HepG2 (cell line): Measurements from ENCODE around the gene ETV6. TPM values are rescaled to one million over a fixed set of nuclear protein-coding genes. Genes with fewer than 3 reads are reported as not detected.

Experiments used
- HNRNPH1 ChIP-seq: fragments of 200-400 bp; formaldehyde crosslinking; optimal IDR thresholded peaks from 2 replicates; pipeline ENCODE3; 2017; ENCODE audit warnings: mild to moderate bottlenecking, low read depth, low read length
- JDP2 ChIP-seq: sonication (generic); formaldehyde crosslinking; IDR thresholded peaks from 2 replicates; pipeline ENCODE4 v1.8.1; 2022; ENCODE audit warnings: missing genetic modification reagents, borderline replicate concordance
- MXI1 ChIP-seq: IDR thresholded peaks from 3 replicates; pipeline ENCODE4 v1.6.1; 2012; ENCODE audit warnings: low read depth, low read length, inconsistent platforms, borderline replicate concordance
- NR2F1 ChIP-seq, 2 experiments: fragments of 450-650 bp in 1 of 2; formaldehyde crosslinking in 1 of 2; IDR thresholded peaks; 2 replicates each; pipeline versions ENCODE4 v1.5.0 to v1.6.1; 2016 to 2020; ENCODE audit warnings: mild to moderate bottlenecking in 1 of 2, missing compliant biosample characterization in 1 of 2, missing genetic modification reagents in 1 of 2, moderate library complexity in 1 of 2
- POGZ ChIP-seq: sonication (generic); formaldehyde crosslinking; IDR thresholded peaks from 2 replicates; pipeline ENCODE4 v1.4.0; 2020; ENCODE audit warnings: mild to moderate bottlenecking, missing genetic modification reagents
- SOX5 ChIP-seq: IDR thresholded peaks from 2 replicates; pipeline ENCODE4 v1.6.1; 2016; ENCODE audit warnings: borderline replicate concordance
- SP4 ChIP-seq: sonication (generic); formaldehyde crosslinking; IDR thresholded peaks from 2 replicates; pipeline ENCODE4 v1.8.1; 2023; ENCODE audit warnings: mild to moderate bottlenecking, missing genetic modification reagents
- ZFP36L1 ChIP-seq: sonication (generic); formaldehyde crosslinking; IDR thresholded peaks from 2 replicates; pipeline ENCODE4 v1.8.0; 2022; ENCODE audit warnings: mild to moderate bottlenecking, missing genetic modification reagents, moderate library complexity
- ZNF253 ChIP-seq: sonication (generic); formaldehyde crosslinking; IDR thresholded peaks from 2 replicates; pipeline ENCODE4 v1.8.0; 2022; ENCODE audit warnings: mild to moderate bottlenecking, missing genetic modification reagents, borderline replicate concordance
- ZNF749 ChIP-seq: sonication (generic); formaldehyde crosslinking; IDR thresholded peaks from 2 replicates; pipeline ENCODE4 v1.8.0; 2022; ENCODE audit warnings: mild to moderate bottlenecking, missing genetic modification reagents, moderate library complexity, borderline replicate concordance
- ZNF841 ChIP-seq: sonication (generic); formaldehyde crosslinking; IDR thresholded peaks from 2 replicates; pipeline ENCODE4 v1.8.1; 2023; ENCODE audit warnings: missing genetic modification reagents, borderline replicate concordance
- ZSCAN22 ChIP-seq: sonication (generic); formaldehyde crosslinking; IDR thresholded peaks from 2 replicates; pipeline ENCODE4 v1.4.0; 2020; ENCODE audit warnings: mild to moderate bottlenecking, missing genetic modification reagents
- polyA plus RNA-seq, 8 experiments: library from polyadenylated mRNA; depleted of rRNA in 3 of 8; stranded (reverse) in 7 of 8; unstranded in 1 of 8; fragments of >200 nt; fragmentation: Illumina TruSeq in 4 of 8; extraction: Trizol in 4 of 8; gene quantifications; 2 replicates each; pipeline versions ENCODE4 v1.2.1 to v1.2.3, GENCODE V29; 2011 to 2016; ENCODE audit warnings: low read depth in 4 of 8, missing spikeins in 1 of 8, mixed read lengths in 1 of 8; ENCODE audit not compliant: insufficient read depth in 1 of 8
- total RNA-seq, 5 experiments: library from RNA; depleted of rRNA; stranded (reverse); fragments of >200 nt; fragmentation: Illumina TruSeq; extraction: Trizol; gene quantifications; 2 replicates each; pipeline ENCODE4 v1.2.3, GENCODE V29; 2016; ENCODE audit warnings: low read depth in 1 of 5
- TF ChIP-seq, protein P1 (sequence below), 2 experiments: sonication (generic) in 1 of 2; formaldehyde crosslinking in 1 of 2; IDR thresholded peaks; 2 replicates each; pipeline versions ENCODE4 v1.6.1 to v1.9.0; 2014 to 2022; ENCODE audit warnings: antibody characterized with exemption in 1 of 2, borderline replicate concordance in 1 of 2, inconsistent platforms in 1 of 2, low read depth in 1 of 2, missing genetic modification reagents in 1 of 2
- TF ChIP-seq, protein P2 (sequence below): sonication (generic); formaldehyde crosslinking; IDR thresholded peaks from 2 replicates; pipeline ENCODE4 v1.4.0; 2020; ENCODE audit warnings: mild to moderate bottlenecking, missing genetic modification reagents
- TF ChIP-seq, protein P3 (sequence below): sonication (generic); formaldehyde crosslinking; IDR thresholded peaks from 2 replicates; pipeline ENCODE4 v1.5.0; 2020; ENCODE audit warnings: missing genetic modification reagents, mild to moderate bottlenecking, borderline replicate concordance
- TF ChIP-seq, protein P4 (sequence below): sonication (generic); formaldehyde crosslinking; conservative IDR thresholded peaks from 2 replicates; pipeline ENCODE4 v1.4.0; 2020; ENCODE audit warnings: missing genetic modification reagents

ETV6 gene
- total and polyA plus RNA-seq, 2 of the 13 experiments (the other 11 are each of a cell fraction or from before 2014, with no cell fraction given): 2.2 to 3.0 TPM

DNA sequence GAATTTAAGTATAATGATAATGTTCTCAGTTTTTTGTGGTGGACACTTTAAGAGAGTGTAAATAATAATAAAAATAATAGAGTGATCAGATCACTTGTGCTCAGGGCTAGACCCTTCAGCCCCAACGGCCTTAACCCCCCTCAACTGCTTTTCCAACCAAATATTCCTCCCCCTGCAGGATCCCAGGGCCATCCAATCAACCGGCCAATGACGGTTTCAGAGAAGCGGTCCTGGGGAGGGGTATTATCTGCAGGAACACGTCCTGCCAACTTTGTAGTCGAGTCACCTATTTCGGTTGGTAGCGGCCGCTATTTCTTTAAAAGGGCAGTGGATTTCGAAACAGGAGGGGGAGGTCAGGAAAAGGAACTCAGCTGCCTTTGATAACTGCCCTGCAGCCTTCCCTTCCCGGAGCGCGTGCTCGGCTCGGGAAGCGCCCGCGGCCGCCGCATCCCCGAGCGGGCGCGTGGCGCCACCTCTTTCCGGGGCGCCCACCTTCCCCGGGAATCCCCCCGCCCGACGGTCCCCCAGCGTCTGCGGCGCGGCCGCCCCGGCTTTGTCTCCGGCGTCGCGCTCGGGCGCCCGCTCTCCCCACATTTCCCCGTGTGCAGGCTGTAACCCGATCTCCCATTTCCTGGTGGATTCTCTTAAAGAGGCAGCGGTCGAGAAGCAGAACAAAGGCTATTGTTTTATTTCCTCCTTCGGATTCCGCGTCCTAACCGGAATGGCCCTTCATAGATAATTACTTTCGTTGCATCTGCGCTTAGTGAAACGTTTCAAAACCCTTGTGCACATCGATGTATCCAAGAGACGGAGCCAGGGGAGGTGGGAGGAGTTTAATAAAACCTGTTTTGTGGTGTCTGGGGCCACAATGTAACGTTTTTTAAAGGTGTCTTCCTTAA lies 711 bp upstream of the ETV6 start (continued):
- TF ChIP-seq, protein P1, sequence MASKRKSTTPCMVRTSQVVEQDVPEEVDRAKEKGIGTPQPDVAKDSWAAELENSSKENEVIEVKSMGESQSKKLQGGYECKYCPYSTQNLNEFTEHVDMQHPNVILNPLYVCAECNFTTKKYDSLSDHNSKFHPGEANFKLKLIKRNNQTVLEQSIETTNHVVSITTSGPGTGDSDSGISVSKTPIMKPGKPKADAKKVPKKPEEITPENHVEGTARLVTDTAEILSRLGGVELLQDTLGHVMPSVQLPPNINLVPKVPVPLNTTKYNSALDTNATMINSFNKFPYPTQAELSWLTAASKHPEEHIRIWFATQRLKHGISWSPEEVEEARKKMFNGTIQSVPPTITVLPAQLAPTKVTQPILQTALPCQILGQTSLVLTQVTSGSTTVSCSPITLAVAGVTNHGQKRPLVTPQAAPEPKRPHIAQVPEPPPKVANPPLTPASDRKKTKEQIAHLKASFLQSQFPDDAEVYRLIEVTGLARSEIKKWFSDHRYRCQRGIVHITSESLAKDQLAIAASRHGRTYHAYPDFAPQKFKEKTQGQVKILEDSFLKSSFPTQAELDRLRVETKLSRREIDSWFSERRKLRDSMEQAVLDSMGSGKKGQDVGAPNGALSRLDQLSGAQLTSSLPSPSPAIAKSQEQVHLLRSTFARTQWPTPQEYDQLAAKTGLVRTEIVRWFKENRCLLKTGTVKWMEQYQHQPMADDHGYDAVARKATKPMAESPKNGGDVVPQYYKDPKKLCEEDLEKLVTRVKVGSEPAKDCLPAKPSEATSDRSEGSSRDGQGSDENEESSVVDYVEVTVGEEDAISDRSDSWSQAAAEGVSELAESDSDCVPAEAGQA (IDR thresholded peaks at IDR 0.05; ENCODE audit: low read depth): no peak
- TF ChIP-seq, protein P1 (CRISPR knock-in tag; IDR thresholded peaks at IDR 0.05; ENCODE audit: borderline replicate concordance): no peak
- TF ChIP-seq ZNF841 (CRISPR knock-in tag): no peak
- no peak for TF ChIP-seq JDP2 (CRISPR knock-in tag)
- TF ChIP-seq MXI1: peak; percentile 45; the same call in 1 of the 3 replicates
- TF ChIP-seq HNRNPH1: no peak
- TF ChIP-seq, protein P2, sequence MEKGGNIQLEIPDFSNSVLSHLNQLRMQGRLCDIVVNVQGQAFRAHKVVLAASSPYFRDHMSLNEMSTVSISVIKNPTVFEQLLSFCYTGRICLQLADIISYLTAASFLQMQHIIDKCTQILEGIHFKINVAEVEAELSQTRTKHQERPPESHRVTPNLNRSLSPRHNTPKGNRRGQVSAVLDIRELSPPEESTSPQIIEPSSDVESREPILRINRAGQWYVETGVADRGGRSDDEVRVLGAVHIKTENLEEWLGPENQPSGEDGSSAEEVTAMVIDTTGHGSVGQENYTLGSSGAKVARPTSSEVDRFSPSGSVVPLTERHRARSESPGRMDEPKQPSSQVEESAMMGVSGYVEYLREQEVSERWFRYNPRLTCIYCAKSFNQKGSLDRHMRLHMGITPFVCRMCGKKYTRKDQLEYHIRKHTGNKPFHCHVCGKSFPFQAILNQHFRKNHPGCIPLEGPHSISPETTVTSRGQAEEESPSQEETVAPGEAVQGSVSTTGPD (CRISPR knock-in tag): no peak
- TF ChIP-seq, protein P3, sequence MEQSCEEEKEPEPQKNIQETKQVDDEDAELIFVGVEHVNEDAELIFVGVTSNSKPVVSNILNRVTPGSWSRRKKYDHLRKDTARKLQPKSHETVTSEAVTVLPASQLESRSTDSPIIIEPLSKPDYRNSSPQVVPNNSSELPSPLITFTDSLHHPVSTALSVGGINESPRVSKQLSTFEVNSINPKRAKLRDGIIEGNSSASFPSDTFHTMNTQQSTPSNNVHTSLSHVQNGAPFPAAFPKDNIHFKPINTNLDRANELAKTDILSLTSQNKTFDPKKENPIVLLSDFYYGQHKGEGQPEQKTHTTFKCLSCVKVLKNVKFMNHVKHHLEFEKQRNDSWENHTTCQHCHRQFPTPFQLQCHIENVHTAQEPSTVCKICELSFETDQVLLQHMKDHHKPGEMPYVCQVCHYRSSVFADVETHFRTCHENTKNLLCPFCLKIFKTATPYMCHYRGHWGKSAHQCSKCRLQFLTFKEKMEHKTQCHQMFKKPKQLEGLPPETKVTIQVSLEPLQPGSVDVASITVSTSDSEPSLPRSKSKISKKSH: no peak
- TF ChIP-seq, protein P4, sequence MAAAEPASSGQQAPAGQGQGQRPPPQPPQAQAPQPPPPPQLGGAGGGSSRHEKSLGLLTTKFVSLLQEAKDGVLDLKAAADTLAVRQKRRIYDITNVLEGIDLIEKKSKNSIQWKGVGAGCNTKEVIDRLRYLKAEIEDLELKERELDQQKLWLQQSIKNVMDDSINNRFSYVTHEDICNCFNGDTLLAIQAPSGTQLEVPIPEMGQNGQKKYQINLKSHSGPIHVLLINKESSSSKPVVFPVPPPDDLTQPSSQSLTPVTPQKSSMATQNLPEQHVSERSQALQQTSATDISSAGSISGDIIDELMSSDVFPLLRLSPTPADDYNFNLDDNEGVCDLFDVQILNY: no peak
- 0 out of 2 replicates have a peak, but pooled peaks have one; percentile 38 for TF ChIP-seq ZNF749 (CRISPR knock-in tag)
- no peak for TF ChIP-seq ZSCAN22 (CRISPR knock-in tag)
- TF ChIP-seq ZFP36L1 (CRISPR knock-in tag): no peak
- 0 out of 2 replicates have a peak, but pooled peaks have one; percentile 28 for TF ChIP-seq POGZ (CRISPR knock-in tag)
- 0 out of 2 replicates have a peak, but pooled peaks have one; percentile 20 for TF ChIP-seq SP4
- TF ChIP-seq ZNF253 (CRISPR knock-in tag): peak; percentile 74; the same call in 1 of the 2 replicates
- TF ChIP-seq SOX5 (CRISPR knock-in tag): peak; percentile 90
- peak in 1 of 2 experiments; percentile 67; a peak in 2 of 4 replicates for TF ChIP-seq NR2F1 (CRISPR knock-in tag; IDR thresholded peaks at IDR 0.05)
